Measurements from ENCODE around the gene MRPL50.

DNA sequence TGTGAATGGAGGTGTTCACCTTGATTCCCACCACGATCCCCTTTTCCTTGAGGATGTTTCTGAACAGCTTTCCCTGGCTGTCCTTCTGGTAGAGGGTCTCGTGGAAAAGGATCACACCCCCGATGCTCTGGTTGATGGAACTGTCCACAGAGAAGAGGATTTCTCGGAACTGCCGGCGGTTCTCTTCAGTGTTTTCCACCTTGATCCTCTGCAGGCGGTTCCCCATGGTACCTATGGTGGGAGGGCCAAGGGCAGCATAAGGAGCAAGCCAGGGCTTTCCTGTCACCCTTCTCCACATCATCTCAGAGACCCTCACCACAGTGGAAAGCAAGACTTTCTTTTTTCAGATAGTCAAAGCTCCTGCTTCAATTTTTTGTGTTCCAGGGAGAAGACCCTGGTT lies 31.3 kb upstream of the MRPL50 start:
- TF ChIP-seq PKNOX1 (IDR thresholded peaks at IDR 0.05), result no peak
- no peak for TF ChIP-seq ELF4 (IDR thresholded peaks at IDR 0.05)
- no peak for TF ChIP-seq NFRKB (IDR thresholded peaks at IDR 0.05)
- TF ChIP-seq SUZ12 (IDR thresholded peaks at IDR 0.05), result no peak
- TF ChIP-seq FOXK2 (IDR thresholded peaks at IDR 0.05), result no peak
- no peak for TF ChIP-seq SP1 (IDR thresholded peaks at IDR 0.05)
- TF ChIP-seq BHLHE40 (IDR thresholded peaks at IDR 0.05; ENCODE audit: borderline replicate concordance), result no peak
- TF ChIP-seq ARNT (IDR thresholded peaks at IDR 0.05), result no peak
- TF ChIP-seq ZNF384 (IDR thresholded peaks at IDR 0.05), result no peak
- TF ChIP-seq TARDBP (IDR thresholded peaks at IDR 0.05), result no peak
- no peak for TF ChIP-seq L3MBTL2 (conservative IDR thresholded peaks at IDR 0.05)

Measured in HEK293T (cell line).